ENCODE data around the gene NDUFAF5.

GRCh38 chr20:13790708-13791107 is 5.9 kb downstream of the NDUFAF5 start:
- TF ChIP-seq RARB (CRISPR knock-in tag; IDR thresholded peaks at IDR 0.05) (no peak), ZFP30 (CRISPR knock-in tag; IDR thresholded peaks at IDR 0.05) (no peak), ISL1 (CRISPR knock-in tag; IDR thresholded peaks at IDR 0.05) (no peak), TSHZ2 (CRISPR knock-in tag; IDR thresholded peaks at IDR 0.05) (no peak), PATZ1 (CRISPR knock-in tag; IDR thresholded peaks at IDR 0.05; ENCODE audit: borderline replicate concordance) (no peak), ZFP3 (CRISPR knock-in tag; IDR thresholded peaks at IDR 0.05) (no peak), POU6F1 (CRISPR knock-in tag; IDR thresholded peaks at IDR 0.05; ENCODE audit: borderline replicate concordance, low read depth) (no peak), ESRRG (CRISPR knock-in tag; IDR thresholded peaks at IDR 0.05) (no peak), PPARA (CRISPR knock-in tag; IDR thresholded peaks at IDR 0.05; ENCODE audit: borderline replicate concordance) (no peak), ZNF8 (CRISPR knock-in tag; IDR thresholded peaks at IDR 0.05) (no peak)
